ENCODE data around the gene EPB41L2. TPM values are rescaled to one million over a fixed set of nuclear protein-coding genes. Genes with fewer than 3 reads are reported as not detected.

EPB41L2 gene
- total and polyA plus RNA-seq, 2 donors (not counting 1 experiment from before 2014, with no cell fraction given), result 113 to 264 TPM

DNA sequence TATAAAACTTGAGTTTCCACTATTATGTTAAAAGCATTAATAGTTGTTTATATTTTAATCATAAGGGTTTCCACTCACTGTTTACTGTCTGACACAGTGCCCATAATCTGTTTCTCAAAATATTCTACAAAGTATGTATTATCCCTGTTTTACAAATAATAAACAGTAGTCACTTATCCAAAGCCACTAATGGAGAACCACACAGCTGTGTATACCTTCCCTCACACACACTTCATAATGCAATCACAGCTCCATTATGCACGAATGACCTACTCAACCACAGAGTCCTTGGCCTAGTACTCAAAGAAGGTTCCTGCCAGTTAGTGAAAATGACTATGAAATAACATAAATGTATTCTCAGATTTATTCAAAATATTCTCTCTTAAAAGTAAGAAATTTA, 103.1 kb downstream of the EPB41L2 start:
- Histone ChIP-seq H3K4me3 (replicated peaks in 1 of 4; ENCODE audit: control extremely low read depth in 1 of 4, insufficient read depth in 1 of 4, low read depth in 3 of 4, low read length in 4 of 4) (no peak overlapping the region), H3K4me1 (ENCODE audit: control insufficient read depth, extremely low read depth, insufficient read depth, low read length) (no peaks in the 10 kb centered on the region), H2AFZ (ENCODE audit: low read length) (no peak overlapping the region), H4K20me1 (ENCODE audit: control insufficient read depth, extremely low read depth, insufficient read depth, low read length) (no peaks in the 10 kb centered on the region), H3K27me3 (ENCODE audit: control insufficient read depth, insufficient read depth, low read length) (no peaks in the 10 kb centered on the region), H3K4me2 (ENCODE audit: extremely low read depth, insufficient read depth, low read length) (no peak overlapping the region), H3K27ac (ENCODE audit: insufficient read depth, low read length) (no peak overlapping the region), H3K36me3 (ENCODE audit: control insufficient read depth, insufficient read depth, low read length) (peaks cover 2% of the 10 kb centered on the region), H3K9ac (ENCODE audit: insufficient read depth, low read length) (no peak overlapping the region), H3K79me2 (ENCODE audit: control insufficient read depth, insufficient read depth, low read length) (peaks cover 75% of the 10 kb centered on the region), H3K9me3 (ENCODE audit: control insufficient read depth, insufficient read depth, low read depth, low read length) (no peaks in the 10 kb centered on the region)
- TF ChIP-seq EZH2 (IDR thresholded peaks at IDR 0.05; ENCODE audit: low read length, missing control alignments), result no peak
- TF ChIP-seq, protein P1, sequence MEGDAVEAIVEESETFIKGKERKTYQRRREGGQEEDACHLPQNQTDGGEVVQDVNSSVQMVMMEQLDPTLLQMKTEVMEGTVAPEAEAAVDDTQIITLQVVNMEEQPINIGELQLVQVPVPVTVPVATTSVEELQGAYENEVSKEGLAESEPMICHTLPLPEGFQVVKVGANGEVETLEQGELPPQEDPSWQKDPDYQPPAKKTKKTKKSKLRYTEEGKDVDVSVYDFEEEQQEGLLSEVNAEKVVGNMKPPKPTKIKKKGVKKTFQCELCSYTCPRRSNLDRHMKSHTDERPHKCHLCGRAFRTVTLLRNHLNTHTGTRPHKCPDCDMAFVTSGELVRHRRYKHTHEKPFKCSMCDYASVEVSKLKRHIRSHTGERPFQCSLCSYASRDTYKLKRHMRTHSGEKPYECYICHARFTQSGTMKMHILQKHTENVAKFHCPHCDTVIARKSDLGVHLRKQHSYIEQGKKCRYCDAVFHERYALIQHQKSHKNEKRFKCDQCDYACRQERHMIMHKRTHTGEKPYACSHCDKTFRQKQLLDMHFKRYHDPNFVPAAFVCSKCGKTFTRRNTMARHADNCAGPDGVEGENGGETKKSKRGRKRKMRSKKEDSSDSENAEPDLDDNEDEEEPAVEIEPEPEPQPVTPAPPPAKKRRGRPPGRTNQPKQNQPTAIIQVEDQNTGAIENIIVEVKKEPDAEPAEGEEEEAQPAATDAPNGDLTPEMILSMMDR (conservative IDR thresholded peaks at IDR 0.05 in 1 of 2, IDR thresholded peaks at IDR 0.05 in 1 of 2; ENCODE audit: low read depth in 1 of 2, low read length in 2 of 2), result no peak
- DNase-seq (ENCODE audit: low read depth in 2 of 2), result peak; percentile 51 to 80

DNA sequence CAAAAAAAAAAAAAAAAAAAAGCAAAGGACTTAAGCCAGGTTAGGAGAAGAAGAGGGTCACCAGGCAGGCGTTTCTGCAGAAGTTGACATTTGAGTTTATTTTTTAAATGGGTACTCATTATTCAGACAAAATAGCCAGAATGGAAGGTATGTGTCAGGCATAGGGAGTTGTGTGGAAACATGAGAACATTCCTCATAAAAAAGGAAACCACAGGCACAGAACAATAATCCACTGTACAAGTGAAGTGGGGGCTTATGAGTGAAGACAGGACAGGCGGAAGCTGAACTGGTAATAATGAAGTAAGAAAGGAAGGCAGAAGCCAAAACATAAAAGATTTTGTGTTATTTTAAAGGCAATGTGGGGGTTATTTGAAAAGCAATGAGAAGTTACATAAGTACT, 104.6 kb downstream of the EPB41L2 start:
- TF ChIP-seq EZH2 (IDR thresholded peaks at IDR 0.05; ENCODE audit: low read length, missing control alignments), result no peak
- TF ChIP-seq, protein P1 (conservative IDR thresholded peaks at IDR 0.05 in 1 of 2, IDR thresholded peaks at IDR 0.05 in 1 of 2; ENCODE audit: low read depth in 1 of 2, low read length in 2 of 2), result no peak
- Histone ChIP-seq H3K4me3 (replicated peaks in 1 of 4; ENCODE audit: control extremely low read depth in 1 of 4, insufficient read depth in 1 of 4, low read depth in 3 of 4, low read length in 4 of 4) (no peak overlapping the region), H3K27me3 (ENCODE audit: control insufficient read depth, insufficient read depth, low read length) (no peaks in the 10 kb centered on the region), H3K36me3 (ENCODE audit: control insufficient read depth, insufficient read depth, low read length) (peaks cover 4% of the 10 kb centered on the region), H3K27ac (ENCODE audit: insufficient read depth, low read length) (no peak overlapping the region), H4K20me1 (ENCODE audit: control insufficient read depth, extremely low read depth, insufficient read depth, low read length) (no peaks in the 10 kb centered on the region), H2AFZ (ENCODE audit: low read length) (no peak overlapping the region), H3K9ac (ENCODE audit: insufficient read depth, low read length) (no peak overlapping the region), H3K4me2 (ENCODE audit: extremely low read depth, insufficient read depth, low read length) (no peak overlapping the region), H3K79me2 (ENCODE audit: control insufficient read depth, insufficient read depth, low read length) (peaks cover 63% of the 10 kb centered on the region), H3K9me3 (ENCODE audit: control insufficient read depth, insufficient read depth, low read depth, low read length) (no peaks in the 10 kb centered on the region), H3K4me1 (ENCODE audit: control insufficient read depth, extremely low read depth, insufficient read depth, low read length) (no peaks in the 10 kb centered on the region)
- DNase-seq (ENCODE audit: low read depth in 2 of 2), result peak in 1 of 2 donors; percentile 81

GRCh38 chr6:130955755-130956154, 107.3 kb downstream of the EPB41L2 start:
- H3K27me3 ChIP-seq (ENCODE audit: control insufficient read depth, insufficient read depth, low read length), result no peaks in the 10 kb centered on the region
- DNase-seq (ENCODE audit: low read depth in 2 of 2), result no peak
- H4K20me1 ChIP-seq (ENCODE audit: control insufficient read depth, extremely low read depth, insufficient read depth, low read length), result no peaks in the 10 kb centered on the region
- no peak overlapping the region for H3K4me3 ChIP-seq (replicated peaks in 1 of 4; ENCODE audit: control extremely low read depth in 1 of 4, insufficient read depth in 1 of 4, low read depth in 3 of 4, low read length in 4 of 4)
- H3K79me2 ChIP-seq (ENCODE audit: control insufficient read depth, insufficient read depth, low read length), result peaks cover 45% of the 10 kb centered on the region
- H3K4me1 ChIP-seq (ENCODE audit: control insufficient read depth, extremely low read depth, insufficient read depth, low read length), result no peaks in the 10 kb centered on the region
- H3K36me3 ChIP-seq (ENCODE audit: control insufficient read depth, insufficient read depth, low read length), result peaks cover 4% of the 10 kb centered on the region
- no peak overlapping the region for H3K4me2 ChIP-seq (ENCODE audit: extremely low read depth, insufficient read depth, low read length)
- H3K9me3 ChIP-seq (ENCODE audit: control insufficient read depth, insufficient read depth, low read depth, low read length), result no peaks in the 10 kb centered on the region
- TF ChIP-seq EZH2 (IDR thresholded peaks at IDR 0.05; ENCODE audit: low read length, missing control alignments), result no peak
- TF ChIP-seq, protein P1 (conservative IDR thresholded peaks at IDR 0.05 in 1 of 2, IDR thresholded peaks at IDR 0.05 in 1 of 2; ENCODE audit: low read depth in 1 of 2, low read length in 2 of 2), result no peak
- no peak overlapping the region for H3K27ac ChIP-seq (ENCODE audit: insufficient read depth, low read length)
- H3K9ac ChIP-seq (ENCODE audit: insufficient read depth, low read length), result no peak overlapping the region
- no peak overlapping the region for H2AFZ ChIP-seq (ENCODE audit: low read length)
